Measurements from ENCODE around the gene PROB1. TPM values are rescaled to one million over a fixed set of nuclear protein-coding genes. Genes with fewer than 3 reads are reported as not detected.
"Not testable (repeated sequence)": the region's sequence is repeated elsewhere in the genome, so short reads cannot be mapped to it uniquely, and the experiment has no call there.

The PROB1 gene, protein sequence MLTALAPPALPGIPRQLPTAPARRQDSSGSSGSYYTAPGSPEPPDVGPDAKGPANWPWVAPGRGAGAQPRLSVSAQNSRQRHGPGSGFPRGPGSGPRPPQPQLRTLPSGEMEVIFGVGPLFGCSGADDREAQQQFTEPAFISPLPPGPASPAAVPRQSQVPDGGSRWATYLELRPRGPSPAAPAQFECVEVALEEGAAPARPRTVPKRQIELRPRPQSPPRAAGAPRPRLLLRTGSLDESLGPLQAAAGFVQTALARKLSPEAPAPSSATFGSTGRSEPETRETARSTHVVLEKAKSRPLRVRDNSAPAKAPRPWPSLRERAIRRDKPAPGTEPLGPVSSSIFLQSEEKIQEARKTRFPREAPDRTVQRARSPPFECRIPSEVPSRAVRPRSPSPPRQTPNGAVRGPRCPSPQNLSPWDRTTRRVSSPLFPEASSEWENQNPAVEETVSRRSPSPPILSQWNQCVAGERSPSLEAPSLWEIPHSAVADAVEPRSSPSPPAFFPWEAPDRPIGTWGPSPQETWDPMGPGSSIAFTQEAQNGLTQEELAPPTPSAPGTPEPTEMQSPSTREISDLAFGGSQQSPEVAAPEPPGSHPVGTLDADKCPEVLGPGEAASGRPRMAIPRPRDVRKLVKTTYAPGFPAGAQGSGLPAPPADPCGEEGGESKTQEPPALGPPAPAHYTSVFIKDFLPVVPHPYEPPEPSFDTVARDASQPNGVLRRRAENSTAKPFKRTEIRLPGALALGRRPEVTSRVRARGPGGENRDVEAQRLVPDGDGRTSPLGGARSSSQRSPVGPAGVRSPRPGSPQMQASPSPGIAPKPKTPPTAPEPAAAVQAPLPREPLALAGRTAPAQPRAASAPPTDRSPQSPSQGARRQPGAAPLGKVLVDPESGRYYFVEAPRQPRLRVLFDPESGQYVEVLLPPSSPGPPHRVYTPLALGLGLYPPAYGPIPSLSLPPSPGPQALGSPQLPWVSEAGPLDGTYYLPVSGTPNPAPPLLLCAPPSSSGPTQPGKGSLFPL
- total RNA-seq, result 2.4 and 2.7 TPM in 2 replicates

DNA sequence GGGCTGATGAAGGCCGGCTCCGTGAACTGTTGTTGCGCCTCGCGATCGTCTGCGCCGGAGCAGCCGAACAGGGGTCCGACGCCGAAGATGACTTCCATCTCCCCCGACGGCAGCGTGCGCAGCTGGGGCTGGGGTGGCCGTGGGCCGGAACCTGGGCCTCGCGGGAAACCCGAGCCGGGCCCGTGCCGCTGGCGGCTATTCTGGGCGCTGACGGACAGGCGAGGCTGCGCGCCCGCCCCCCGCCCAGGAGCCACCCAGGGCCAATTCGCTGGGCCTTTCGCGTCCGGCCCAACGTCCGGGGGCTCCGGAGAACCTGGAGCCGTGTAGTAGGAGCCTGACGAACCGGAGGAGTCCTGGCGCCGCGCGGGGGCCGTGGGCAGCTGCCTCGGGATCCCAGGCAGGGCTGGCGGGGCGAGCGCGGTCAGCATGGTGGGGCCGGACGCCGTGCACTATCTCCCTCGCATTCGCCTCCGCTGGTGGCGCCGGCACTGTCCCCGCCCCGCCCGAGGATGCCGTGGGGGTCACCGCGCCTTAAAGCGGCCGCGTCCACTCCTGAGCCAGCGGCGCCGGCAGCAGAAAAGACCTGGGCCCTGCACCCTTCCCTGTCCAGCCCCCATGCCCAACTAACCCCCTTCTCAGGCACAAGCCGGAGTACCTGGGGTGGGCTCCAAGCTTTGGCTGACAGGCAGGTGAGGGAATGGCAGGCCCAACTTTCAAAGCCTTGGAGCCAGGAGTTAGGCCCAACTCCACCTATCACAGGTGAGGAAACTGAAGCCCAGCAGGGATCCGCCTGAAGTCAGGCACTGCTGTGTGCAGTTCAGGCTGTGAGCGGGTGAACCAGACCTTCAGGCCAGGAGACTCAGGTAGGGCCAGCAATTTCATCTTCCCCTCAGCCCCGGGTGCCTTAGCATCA lies at the start of gene PROB1:
TSS of gene PROB1 (minus strand) at position 451 of the 913 bp plus-strand sequence. CDS start at position 428, 23 bp downstream.
- no peak for DNase-seq (ENCODE audit: extremely low read depth, low read depth, low spot score)

DNA sequence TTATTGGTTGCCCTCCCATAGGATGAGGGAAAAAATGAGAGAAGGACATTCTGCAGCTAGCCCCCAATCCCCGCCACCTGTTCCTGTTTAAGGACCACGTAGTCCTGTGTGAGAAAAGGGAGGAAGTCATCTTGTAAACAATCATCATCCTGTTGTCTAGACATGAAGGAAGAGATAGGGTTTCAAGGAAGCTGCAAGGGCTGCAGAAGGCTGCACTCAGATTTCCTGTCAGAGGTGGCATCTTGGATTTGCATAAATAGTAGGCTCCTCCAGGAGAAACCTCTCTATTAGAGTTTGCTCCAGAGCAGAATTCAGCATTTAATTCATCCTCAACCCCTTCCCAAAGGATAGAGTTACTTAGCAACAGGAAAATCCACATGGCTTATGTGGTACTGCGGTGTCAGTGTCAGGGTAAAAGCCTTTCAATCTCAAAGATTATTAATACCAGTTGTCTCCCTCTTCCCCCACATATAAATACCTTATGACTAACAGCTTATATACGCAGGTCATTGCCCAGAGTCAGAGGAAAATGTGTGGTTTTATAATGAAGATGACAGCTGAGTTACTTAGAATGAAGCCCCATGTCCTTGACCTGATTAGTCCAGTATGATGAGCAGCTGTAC lies 49.0 kb upstream of the PROB1 start:
- no peak for DNase-seq (ENCODE audit: extremely low read depth, low read depth, low spot score)

DNA sequence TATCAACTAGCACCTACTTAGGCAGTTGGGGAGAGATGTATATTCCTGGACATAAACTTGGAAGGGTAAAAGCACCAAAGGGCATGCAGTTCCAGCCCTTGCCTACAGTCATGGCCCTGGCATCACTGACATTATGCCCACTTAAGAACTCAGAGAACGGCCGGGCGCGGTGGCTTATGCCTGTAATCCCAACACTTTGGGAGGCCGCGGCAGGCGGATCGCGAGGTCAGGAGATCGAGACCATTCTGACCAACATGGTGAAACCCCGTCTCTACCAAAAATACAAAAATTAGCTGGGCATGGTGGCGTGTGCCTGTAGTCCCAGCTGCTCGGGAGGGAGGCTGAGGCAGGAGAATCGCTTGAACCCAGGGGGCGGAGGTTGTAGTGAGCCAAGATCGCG lies 45.5 kb upstream of the PROB1 start:
- not testable (repeated sequence) for DNase-seq (ENCODE audit: extremely low read depth, low read depth, low spot score)

DNA sequence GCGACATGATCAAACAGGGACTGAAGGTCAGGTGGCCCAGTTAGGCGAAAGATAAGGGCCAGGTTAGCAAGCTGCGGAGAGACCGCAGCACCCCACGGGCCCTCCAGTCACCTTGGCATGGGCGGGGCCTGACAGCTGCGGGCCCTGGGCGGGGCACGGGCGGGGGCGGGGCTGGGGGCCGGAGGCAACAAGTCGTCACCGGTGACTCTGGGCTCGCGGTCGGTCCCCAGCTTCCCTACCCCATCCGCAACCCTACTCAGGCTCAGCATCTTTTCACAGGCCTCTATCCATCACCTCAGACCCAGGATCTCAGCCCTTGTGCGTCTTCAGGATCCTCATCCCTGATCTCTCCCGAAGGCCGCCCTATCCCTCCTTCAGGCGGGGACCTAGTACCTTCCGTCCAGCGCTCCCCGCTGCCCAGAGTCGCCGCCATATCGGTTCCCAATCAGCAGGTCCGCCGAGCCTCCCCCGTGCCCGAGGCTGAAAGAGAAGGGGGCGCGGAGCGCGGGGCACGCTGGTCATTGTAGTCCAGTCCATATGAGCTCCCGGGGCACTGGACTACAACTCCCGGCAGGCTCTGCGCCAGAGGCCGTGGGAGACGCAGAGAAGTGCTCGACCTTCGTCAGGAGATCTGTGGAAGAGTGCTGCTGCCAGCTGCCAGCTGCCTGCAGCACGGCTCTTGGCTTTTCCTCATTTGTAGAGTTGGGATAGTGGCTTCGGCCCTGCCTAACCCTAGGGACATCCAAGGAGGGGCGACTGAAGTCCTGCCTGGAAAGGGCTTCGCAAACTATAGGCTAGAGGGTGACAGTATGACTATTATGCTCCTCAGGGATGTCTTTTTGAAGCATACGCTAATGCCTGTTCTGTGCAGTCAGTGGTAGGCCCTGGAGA lies 44.4 kb upstream of the PROB1 start, which contains the start of gene DNAJC18:
TSS of gene DNAJC18 (minus strand) at position 513 of the 891 bp plus-strand sequence. CDS start at position 433, 80 bp downstream.
- no peak for DNase-seq (ENCODE audit: extremely low read depth, low read depth, low spot score)

DNA sequence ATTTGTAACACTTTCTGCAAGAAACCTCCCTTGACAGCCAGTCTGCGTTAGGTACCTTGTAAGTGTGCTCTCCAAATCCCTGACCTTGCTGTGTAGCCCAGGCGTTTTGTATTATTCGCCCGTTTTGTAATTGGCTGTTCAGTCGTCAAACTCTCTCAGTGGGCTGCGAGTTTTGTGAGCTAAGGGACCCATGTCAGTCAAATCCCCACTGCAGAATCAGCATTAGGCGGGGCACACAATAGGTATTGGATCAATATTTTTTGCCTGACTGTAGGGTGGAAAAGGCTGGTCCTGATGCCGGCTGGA lies 43.8 kb upstream of the PROB1 start:
- DNase-seq (ENCODE audit: extremely low read depth, low read depth, low spot score), result no peak

DNA sequence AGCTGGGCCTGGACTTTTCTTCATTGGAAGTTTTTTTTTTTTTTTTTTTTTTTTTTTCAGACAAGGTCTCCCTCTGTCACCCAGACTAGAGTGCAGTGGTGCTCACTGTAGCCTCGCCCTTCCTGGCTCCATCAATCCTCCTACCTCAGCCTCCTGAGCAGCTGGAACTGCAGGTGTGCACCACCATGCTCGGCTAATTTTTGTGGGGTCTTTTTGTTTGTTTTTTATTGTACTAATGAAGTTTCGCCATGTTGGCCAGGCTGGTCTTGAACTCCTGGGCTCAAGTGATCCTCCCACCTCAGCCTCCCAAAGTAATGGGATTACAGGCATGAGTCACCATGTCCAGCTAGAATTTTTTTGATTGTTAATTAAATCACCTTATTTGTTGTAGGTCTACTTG lies 40.8 kb upstream of the PROB1 start:
- DNase-seq (ENCODE audit: extremely low read depth, low read depth, low spot score), result no peak

DNA sequence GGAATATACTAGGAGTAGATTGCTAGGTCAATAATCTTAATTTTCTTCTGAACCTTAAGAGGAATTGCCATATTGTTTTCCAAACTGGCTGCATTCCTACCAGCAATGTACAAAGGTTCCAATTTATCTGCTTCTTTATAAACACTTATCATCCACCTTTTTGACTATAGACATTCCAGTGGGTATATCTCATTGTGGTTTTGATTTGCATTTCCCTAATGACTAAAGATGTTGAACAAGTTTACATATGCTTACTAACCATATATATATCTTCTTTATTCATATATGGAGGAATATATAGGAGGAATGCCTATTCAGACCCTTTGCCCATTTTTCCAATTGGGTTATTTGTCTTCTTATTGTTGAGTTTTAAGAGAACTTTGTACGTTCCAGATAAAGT lies 36.8 kb upstream of the PROB1 start:
- DNase-seq (ENCODE audit: extremely low read depth, low read depth, low spot score), result no peak

DNA sequence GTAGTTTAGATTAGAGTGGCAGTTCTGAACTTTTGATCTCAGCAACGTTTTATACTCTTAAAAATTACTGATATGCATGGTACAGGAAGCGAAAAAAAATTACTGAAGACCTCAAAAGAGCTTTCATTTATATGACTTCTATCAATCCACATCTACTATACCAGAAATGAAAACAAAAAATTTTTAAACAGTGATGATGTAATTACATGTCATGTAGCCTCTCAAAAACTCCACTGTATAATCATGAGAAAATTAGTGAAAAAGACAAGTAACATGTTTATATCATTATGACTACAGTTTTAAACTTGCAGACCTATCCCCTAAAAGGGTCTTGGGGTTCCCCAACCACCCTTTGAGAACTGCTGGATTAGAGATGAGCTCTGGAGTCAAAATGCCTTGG lies 35.1 kb upstream of the PROB1 start:
- no peak for DNase-seq (ENCODE audit: extremely low read depth, low read depth, low spot score)

DNA sequence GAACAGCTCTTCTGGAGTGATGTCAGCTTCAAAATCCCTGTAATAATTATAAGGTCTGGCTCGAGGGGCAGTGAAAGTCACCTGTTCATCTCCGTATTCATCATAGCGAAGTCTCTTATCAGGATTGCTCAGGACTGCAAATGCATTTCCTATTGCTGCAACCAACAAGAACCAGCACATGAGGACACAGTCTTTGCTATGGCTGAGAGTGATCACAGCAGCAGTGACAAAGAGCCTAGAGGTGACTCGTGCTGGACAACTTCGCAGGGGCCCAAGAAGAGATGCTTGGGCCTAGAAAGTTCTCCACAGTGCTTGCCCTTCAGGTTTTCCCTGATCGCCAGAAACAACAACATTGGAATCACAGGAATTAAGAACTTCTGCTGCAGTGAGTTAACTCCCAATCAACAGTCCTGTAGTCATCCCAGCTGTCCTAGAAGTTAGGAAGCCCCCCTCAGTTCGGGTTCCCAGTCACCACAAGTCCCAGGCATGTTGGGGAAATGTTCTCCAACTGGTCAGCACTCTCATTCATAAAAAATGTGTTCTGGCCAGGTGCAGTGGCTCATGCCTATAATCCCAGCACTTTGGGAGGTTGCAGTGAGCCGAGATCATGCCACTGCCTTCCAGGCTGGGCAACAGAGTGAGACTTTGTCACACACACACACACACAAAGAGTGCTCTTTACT lies 31.4 kb upstream of the PROB1 start:
- no peak for DNase-seq (ENCODE audit: extremely low read depth, low read depth, low spot score)

DNA sequence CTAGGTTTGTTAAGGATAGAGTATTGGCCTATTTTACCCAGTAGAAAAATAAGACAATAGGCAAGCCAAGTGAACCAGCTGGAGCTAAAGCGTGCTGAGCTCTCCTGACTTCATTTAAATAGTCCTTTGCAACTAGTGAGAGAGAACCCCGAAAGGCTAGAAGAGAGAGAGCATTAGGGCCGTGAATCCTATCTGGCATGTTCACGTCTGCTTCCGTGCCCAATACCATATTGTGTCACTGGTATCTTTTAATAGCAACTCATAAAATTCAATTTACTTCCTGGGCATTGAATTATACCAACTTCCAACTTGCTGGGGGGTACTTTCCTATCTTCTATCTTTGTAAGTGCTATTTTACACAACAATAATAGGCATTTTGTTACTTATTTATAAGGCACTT lies 30.6 kb upstream of the PROB1 start:
- DNase-seq (ENCODE audit: extremely low read depth, low read depth, low spot score), result no peak

DNA sequence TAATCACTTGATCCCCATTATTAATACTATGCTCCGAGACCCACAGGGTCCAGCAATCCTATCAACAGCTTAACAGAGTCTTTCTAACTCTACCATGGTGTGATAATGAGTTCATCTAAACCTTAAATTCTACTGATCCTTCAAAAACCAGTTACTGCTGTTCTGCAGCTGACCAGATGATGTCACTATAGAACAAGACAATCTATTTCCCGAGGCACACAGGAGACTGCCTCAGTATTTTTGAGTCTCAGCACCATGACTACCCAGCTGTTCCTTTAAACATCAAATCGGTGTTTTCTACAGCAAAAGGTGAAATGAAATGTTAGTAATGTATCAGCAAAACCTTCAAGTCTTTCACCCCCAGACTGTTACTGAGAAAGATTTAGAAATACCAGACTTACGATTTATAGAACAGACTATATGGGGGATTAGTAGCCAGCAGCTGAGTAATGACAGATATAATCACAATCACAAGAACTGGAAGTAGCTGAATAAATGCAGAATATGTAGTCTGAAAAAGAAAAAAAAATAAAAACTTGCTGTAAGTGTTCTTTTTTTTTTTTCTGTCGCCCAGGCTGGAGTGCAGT lies 27.5 kb upstream of the PROB1 start:
- DNase-seq (ENCODE audit: extremely low read depth, low read depth, low spot score), result peak; percentile 62

DNA sequence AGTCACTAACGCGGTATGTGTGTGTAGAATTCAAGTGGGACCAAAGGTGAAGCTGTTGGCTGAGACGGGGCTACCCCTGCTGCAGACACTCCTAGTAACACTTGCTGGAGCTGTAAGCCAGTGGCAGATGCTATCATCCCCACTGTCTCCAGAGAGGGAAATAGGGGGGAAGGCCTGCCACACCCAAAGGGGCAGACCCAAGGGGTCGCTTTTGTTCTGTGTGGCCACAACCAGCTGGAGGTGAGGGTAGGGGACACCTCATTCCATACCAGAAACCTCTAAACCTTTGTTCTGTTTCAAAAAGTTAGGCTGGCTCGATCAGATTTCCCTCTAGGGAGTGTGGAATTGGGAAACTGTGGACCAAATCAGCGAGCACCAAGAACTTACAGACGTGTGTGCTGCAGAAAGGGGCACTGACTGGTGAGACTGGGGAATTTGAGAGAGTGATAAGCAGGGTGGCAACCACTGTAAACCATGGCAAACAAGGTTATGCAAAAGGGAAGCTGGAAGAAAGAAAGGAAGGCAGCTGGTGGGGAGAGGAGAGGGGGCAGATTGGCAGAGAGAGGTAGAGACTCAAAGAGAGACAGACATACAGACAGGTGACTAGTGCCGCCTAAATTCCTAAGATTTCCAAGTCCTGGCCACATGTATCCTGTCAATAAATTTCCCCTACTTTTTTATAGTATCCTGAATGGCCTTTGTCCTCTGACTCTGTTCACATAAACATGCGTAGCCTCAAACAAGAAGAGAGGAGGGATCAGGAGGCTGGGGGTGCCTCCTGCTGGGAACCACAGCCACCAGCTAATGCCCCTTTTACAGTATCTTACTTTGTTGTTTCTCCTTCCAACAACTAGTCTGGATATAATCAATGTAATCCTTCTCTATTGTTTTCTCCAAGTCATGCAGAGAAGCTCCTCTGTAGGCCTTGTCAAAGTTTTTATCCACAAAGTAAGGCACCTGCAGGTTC lies 24.6 kb upstream of the PROB1 start:
- no peak for DNase-seq (ENCODE audit: extremely low read depth, low read depth, low spot score)

DNA sequence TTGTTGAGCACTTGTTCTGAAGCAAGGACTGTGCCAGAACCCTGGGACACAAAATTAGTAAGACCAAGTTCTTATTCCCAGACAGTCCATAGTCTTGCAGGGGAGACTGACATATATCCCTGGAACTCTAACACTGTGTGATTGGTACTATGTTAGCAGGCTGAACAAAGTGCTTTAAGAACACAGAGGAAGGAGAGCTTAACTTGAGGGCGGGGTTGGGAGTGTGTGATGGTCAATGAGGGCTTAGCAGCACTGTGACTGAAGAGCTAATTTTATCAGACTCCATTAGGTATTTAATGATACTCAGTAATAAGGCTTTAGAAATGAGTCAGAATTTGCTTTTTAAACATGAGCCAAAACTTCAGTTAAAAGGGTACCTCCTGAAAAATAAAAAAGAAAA lies 23.9 kb upstream of the PROB1 start:
- DNase-seq (ENCODE audit: extremely low read depth, low read depth, low spot score), result no peak

DNA sequence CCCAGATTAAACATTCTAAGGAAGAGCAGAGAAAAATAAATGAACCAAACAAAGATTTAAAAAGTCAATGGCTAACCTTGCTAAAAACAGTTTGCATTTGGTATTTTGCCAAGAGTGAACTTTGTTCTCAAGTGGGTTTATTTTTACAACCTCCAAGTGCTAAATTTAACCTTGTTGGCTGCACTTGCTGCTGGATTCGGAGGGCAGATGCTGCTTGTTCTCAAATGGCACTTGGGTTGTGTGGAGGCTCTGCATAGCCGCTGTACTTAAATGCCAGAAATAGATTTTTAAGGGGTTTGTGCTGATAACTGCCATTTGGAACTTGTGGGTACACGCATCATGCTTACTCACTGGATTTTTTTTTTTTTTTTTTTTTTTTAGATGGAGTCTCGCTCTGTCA lies 22.3 kb upstream of the PROB1 start:
- no peak for DNase-seq (ENCODE audit: extremely low read depth, low read depth, low spot score)

DNA sequence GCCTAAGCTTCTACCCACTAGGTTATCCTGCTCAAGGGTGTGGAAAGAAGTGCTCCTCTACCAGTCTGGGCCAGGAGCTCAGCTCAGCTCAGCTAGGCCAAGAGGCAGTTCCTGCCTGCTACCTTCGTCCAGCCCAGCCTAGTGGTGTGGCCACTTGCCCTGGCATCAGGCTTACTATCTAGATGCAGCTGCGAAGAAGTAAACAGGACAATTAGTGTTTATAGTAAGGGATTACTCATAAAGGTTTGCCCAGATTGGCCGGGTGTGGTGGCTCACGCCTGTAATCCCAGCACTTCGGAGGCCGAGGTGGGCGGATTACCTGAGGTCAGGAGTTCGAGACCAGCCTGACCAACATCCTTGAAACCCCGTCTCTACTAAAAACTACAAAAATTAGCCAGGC lies 21.7 kb upstream of the PROB1 start:
- no peak for DNase-seq (ENCODE audit: extremely low read depth, low read depth, low spot score)

DNA sequence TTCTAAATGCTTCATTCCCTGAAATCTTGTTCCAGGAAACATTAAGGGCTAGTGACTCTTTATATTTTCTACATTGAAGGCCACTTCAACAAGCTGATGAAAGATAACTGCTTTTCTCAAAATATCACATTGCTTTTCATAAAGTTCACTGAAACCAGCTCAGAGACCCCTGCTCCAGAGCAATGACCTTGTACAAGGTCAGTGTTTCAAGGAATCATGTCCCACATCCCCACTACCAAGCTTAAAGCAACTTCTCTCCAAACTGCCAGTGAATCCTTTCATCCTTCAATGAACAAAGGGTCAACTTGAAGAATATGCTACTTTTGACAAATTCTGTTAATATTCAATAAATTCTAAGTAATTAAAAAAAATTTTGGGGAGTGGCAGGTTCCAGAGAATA lies 21.0 kb upstream of the PROB1 start:
- no peak for DNase-seq (ENCODE audit: extremely low read depth, low read depth, low spot score)

DNA sequence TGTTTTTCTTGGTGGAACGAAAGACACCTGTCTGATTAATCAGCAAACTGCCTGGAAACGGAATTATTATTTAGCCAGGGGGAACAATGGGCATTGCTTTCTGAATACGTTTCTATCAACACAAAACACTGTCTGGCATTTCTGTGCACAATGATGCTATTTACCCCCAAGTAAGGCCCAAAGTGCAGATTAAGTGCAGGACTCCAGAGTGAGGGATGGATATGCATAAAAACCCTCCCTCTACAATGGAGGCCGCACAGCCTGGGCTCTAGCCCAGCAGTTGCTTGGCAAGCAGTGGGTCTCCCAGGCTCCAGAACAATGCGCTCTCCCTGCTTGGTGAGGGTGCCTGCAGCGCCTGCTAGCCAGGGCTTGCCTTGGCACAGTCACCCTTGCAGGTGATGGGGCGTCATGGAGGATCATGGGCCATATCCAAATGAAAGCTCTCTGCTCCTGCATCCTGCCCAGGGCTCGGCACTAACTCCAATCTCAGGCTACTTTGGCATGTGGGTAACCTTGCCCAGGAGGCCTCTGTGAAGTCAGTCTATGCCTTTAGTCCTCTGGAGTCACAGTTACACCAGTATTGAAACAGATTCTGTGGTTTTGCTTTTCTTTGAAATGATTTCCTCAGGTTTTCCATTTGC lies 20.4 kb upstream of the PROB1 start:
- DNase-seq (ENCODE audit: extremely low read depth, low read depth, low spot score), result no peak

Measured in glomerular endothelial cell (primary cell).